HG02885 (cell line): ENCODE results near the gene LSR.

Experiments used
- ATAC-seq: cut with Tn5 transposase; IDR thresholded peaks from one replicate; pipeline ENCODE4 v1.9.1; 2021; ENCODE audit warnings: mild to moderate bottlenecking; ENCODE audit not compliant: unreplicated experiment, poor library complexity

Gene LSR

GRCh38 chr19:35248310-35249145 is at the start of gene LSR:
Gene LSR, plus strand, starts transcription at chr19:35249002. Its CDS starts 21 bp downstream, at chr19:35249023.
- ATAC-seq: peak; percentile 85

GRCh38 chr19:35199481-35199880 is 49.3 kb upstream of the LSR start:
- no peak for ATAC-seq

GRCh38 chr19:35202722-35203688 is 45.8 kb upstream of the LSR start:
- ATAC-seq: no peak

- peak; percentile 80 for ATAC-seq
Measured at GRCh38 chr19:35204799-35205732, 43.7 kb upstream of the LSR start.

- ATAC-seq: no peak
Measured at GRCh38 chr19:35205733-35206323, 43.0 kb upstream of the LSR start.

- no peak for ATAC-seq
Measured at GRCh38 chr19:35206379-35206778, 42.4 kb upstream of the LSR start.

GRCh38 chr19:35206855-35207254 is 41.9 kb upstream of the LSR start:
- no peak for ATAC-seq

- ATAC-seq: no peak
Measured at GRCh38 chr19:35207391-35207871, 41.4 kb upstream of the LSR start.

GRCh38 chr19:35208121-35208520 is 40.7 kb upstream of the LSR start:
- no peak for ATAC-seq

- ATAC-seq: no peak
Measured at GRCh38 chr19:35209646-35210045, 39.2 kb upstream of the LSR start.

GRCh38 chr19:35211545-35212230 is 37.1 kb upstream of the LSR start:
- ATAC-seq: no peak

GRCh38 chr19:35212241-35212640 is 36.6 kb upstream of the LSR start:
- ATAC-seq: no peak

GRCh38 chr19:35213663-35214632 is 34.9 kb upstream of the LSR start:
- no peak for ATAC-seq

GRCh38 chr19:35214766-35215422 is 33.9 kb upstream of the LSR start:
- no peak for ATAC-seq

GRCh38 chr19:35216016-35216832 is 32.6 kb upstream of the LSR start:
- ATAC-seq: no peak

GRCh38 chr19:35216833-35217648 is 31.8 kb upstream of the LSR start:
- no peak for ATAC-seq
